Measurements from ENCODE around the gene ENTR1. TPM values are rescaled to one million over a fixed set of nuclear protein-coding genes. Genes with fewer than 3 reads are reported as not detected.

ENTR1 gene
- total RNA-seq, 1 experiment from 2014 or later, result 90.8 TPM

DNA sequence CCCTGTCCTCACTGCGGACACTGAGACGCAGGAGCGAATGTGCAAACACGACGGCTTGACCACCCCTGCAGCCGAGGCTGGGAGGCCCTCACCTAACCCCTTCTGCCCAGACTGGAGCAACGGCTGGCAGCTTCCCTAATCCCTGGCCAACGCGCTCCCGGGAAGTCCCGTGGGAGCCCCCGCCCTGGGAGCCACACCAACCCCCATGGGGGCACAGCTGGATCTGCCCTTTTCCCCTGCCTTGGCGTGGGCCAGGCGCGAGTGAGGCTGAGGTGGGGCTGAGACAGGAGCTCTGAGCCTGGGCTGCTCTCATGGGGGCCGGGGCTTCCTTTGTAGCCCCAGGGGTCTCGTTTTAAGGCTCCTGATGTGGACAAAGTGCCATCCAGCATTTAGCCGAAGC, 42.2 kb downstream of the ENTR1 start:
- no peaks in the 10 kb centered on the region for H3K9me3 ChIP-seq (ENCODE audit: control insufficient read depth, insufficient read depth, low read depth, low read length)
- H3K36me3 ChIP-seq (ENCODE audit: control insufficient read depth, insufficient read depth, low read length), result no peaks in the 10 kb centered on the region; the same call in 1 of the 2 replicates
- no peak for ATAC-seq
- intact Hi-C loops (cut with micrococcal nuclease; ENCODE audit: unreplicated experiment), result no loop called here
- H3K4me1 ChIP-seq (ENCODE audit: control insufficient read depth, insufficient read depth, low read length), result peaks cover 5% of the 10 kb centered on the region; the same call in 1 of the 2 replicates
- no peak overlapping the region for H3K4me3 ChIP-seq (ENCODE audit: low read depth in 2 of 2, low read length in 2 of 2)
- no peak overlapping the region for H3K27ac ChIP-seq (ENCODE audit: low read length)
- H3K27me3 ChIP-seq (ENCODE audit: control insufficient read depth, insufficient read depth, low read length), result no peaks in the 10 kb centered on the region
- in situ Hi-C loops (cut with HindIII; ENCODE audit: low pct_unique_long_range_greater_than_20kb, low sequenced_read_pairs), result no loop called here
- POLR2A ChIA-PET, result no interaction called here
- CTCF ChIA-PET, result no interaction called here
- TF ChIP-seq, protein P1, sequence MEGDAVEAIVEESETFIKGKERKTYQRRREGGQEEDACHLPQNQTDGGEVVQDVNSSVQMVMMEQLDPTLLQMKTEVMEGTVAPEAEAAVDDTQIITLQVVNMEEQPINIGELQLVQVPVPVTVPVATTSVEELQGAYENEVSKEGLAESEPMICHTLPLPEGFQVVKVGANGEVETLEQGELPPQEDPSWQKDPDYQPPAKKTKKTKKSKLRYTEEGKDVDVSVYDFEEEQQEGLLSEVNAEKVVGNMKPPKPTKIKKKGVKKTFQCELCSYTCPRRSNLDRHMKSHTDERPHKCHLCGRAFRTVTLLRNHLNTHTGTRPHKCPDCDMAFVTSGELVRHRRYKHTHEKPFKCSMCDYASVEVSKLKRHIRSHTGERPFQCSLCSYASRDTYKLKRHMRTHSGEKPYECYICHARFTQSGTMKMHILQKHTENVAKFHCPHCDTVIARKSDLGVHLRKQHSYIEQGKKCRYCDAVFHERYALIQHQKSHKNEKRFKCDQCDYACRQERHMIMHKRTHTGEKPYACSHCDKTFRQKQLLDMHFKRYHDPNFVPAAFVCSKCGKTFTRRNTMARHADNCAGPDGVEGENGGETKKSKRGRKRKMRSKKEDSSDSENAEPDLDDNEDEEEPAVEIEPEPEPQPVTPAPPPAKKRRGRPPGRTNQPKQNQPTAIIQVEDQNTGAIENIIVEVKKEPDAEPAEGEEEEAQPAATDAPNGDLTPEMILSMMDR (IDR thresholded peaks at IDR 0.05), result no peak
- no peak for TF ChIP-seq POLR2AphosphoS5 (IDR thresholded peaks at IDR 0.05; ENCODE audit: low read depth, low read length)
- no peak for TF ChIP-seq SIN3A (IDR thresholded peaks at IDR 0.05; ENCODE audit: borderline replicate concordance, insufficient read depth, low read depth, low read length)
- no peak for TF ChIP-seq TCF7L2 (IDR thresholded peaks at IDR 0.05; ENCODE audit: low read depth, low read length)
- TF ChIP-seq, protein P2, sequence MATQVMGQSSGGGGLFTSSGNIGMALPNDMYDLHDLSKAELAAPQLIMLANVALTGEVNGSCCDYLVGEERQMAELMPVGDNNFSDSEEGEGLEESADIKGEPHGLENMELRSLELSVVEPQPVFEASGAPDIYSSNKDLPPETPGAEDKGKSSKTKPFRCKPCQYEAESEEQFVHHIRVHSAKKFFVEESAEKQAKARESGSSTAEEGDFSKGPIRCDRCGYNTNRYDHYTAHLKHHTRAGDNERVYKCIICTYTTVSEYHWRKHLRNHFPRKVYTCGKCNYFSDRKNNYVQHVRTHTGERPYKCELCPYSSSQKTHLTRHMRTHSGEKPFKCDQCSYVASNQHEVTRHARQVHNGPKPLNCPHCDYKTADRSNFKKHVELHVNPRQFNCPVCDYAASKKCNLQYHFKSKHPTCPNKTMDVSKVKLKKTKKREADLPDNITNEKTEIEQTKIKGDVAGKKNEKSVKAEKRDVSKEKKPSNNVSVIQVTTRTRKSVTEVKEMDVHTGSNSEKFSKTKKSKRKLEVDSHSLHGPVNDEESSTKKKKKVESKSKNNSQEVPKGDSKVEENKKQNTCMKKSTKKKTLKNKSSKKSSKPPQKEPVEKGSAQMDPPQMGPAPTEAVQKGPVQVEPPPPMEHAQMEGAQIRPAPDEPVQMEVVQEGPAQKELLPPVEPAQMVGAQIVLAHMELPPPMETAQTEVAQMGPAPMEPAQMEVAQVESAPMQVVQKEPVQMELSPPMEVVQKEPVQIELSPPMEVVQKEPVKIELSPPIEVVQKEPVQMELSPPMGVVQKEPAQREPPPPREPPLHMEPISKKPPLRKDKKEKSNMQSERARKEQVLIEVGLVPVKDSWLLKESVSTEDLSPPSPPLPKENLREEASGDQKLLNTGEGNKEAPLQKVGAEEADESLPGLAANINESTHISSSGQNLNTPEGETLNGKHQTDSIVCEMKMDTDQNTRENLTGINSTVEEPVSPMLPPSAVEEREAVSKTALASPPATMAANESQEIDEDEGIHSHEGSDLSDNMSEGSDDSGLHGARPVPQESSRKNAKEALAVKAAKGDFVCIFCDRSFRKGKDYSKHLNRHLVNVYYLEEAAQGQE (IDR thresholded peaks at IDR 0.05; ENCODE audit: insufficient read depth in 1 of 2, low read depth in 2 of 2, low read length in 1 of 2), result no peak
- BruUV-seq (replicated peaks), result no TSS peak
- no peak for DNase-seq (ENCODE audit: low read depth, low spot score)

DNA sequence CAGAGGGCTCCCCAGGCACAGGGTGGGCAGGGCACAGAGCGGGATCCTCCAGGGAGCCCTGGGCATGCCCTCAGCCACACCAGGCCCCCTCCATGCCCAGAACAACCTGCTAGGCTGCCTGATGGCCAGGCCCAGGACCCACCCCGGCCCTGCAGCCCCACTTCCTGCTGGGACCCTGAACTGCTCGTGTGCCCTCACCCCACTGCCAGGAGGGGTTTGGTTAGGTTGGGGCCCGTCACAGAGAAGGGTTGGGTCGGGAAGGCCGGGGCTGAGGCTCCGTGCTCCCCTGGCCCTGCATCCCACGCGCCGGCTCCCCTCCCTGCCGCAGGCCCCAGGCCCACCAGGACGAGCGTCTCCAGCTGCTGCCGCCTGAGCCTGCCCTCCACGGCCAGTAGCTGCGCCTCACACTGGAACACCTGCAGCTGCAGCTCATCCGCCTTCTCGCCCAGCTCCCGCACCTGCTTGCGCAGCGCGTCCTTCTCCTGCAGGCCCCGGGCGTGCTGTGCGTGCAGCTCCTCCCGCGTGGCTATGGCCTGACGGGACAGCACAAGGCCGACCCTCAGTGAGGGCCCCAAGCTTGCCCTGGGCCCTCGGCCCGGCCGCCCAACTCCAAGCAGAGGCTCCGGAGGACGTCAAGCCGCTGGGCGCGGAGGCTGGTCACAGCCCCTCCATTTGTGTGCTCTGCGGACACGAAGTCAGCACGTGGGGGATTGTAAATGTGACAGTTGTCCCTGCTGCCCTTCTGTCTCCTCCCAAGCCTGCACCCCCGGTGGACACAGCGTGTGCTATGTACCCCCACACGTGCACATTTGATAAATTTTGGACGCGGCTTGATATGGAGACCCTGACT, 42.9 kb downstream of the ENTR1 start:
- in situ Hi-C loops (cut with HindIII; ENCODE audit: low pct_unique_long_range_greater_than_20kb, low sequenced_read_pairs) (no loop called here), intact Hi-C loops (cut with micrococcal nuclease; ENCODE audit: unreplicated experiment) (no loop called here)
- ATAC-seq, result no peak
- H3K4me3 ChIP-seq (ENCODE audit: low read depth in 2 of 2, low read length in 2 of 2), result no peak overlapping the region
- no peaks in the 10 kb centered on the region for H3K27me3 ChIP-seq (ENCODE audit: control insufficient read depth, insufficient read depth, low read length)
- DNase-seq (ENCODE audit: low read depth, low spot score), result no peak
- CTCF ChIA-PET, result no interaction called here
- POLR2A ChIA-PET, result no interaction called here
- peaks cover 5% of the 10 kb centered on the region; the same call in 1 of the 2 replicates for H3K4me1 ChIP-seq (ENCODE audit: control insufficient read depth, insufficient read depth, low read length)
- no peak for TF ChIP-seq SIN3A (IDR thresholded peaks at IDR 0.05; ENCODE audit: borderline replicate concordance, insufficient read depth, low read depth, low read length)
- TF ChIP-seq POLR2AphosphoS5 (IDR thresholded peaks at IDR 0.05; ENCODE audit: low read depth, low read length), result no peak
- TF ChIP-seq, protein P2 (IDR thresholded peaks at IDR 0.05; ENCODE audit: insufficient read depth in 1 of 2, low read depth in 2 of 2, low read length in 1 of 2), result no peak
- TF ChIP-seq, protein P1 (IDR thresholded peaks at IDR 0.05), result no peak
- TF ChIP-seq TCF7L2 (IDR thresholded peaks at IDR 0.05; ENCODE audit: low read depth, low read length), result no peak
- no peaks in the 10 kb centered on the region; the same call in 1 of the 2 replicates for H3K36me3 ChIP-seq (ENCODE audit: control insufficient read depth, insufficient read depth, low read length)
- H3K27ac ChIP-seq (ENCODE audit: low read length), result no peak overlapping the region
- no peaks in the 10 kb centered on the region for H3K9me3 ChIP-seq (ENCODE audit: control insufficient read depth, insufficient read depth, low read depth, low read length)
- no TSS peak for BruUV-seq (replicated peaks)
